ENCODE results near the gene SLC12A4. TPM values are rescaled to one million over a fixed set of nuclear protein-coding genes. Genes with fewer than 3 reads are reported as not detected.
"Not testable (repeated sequence)": the region's sequence is repeated elsewhere in the genome, so short reads cannot be mapped to it uniquely, and the experiment has no call there.

The SLC12A4 gene
- total RNA-seq, 2 experiments from 2014 or later, result 27.1 to 29.5 TPM

DNA sequence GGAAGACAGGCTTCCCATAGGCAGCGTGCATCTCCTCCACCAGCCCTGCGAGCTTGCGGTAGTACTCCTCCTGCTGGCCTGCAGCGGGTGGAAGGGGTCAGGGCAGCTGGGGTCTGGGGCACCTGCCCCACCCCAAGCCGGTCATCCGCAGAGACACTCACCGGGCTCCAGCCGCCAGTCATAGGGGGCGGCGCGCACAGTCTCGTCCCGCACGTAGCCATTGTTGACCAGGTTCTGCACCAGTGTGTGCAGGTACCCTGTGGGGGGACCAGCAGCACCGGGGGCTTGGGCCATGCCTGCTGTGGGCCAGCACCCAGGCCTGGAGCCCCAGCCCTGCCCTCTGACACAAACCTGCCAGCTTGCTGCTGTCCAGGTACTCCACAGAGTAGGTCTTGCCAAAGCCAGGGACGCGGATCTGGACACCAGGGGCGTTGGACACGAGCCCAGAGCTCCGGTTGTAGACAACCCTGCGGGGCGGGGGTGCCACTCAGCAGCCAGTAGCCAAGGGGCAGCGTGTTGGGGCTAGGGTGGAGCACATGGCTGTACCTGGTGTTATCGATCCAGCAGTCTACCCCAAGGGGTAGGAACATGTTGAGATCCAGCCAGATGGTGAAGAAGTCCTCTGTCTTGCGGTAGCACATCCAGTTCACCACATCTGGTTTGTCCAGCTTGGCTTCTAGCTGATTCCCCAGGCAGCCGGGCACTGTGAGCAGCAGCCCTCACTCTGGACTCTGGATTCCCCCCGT, 25.8 kb downstream of the SLC12A4 start:
- no peak for DNase-seq
- Mint-ChIP-seq H3K4me3 (no peak overlapping the region), H3K36me3 (ENCODE audit: low read depth) (peaks cover 16% of the 10 kb centered on the region), H3K27ac (no peak overlapping the region), H3K27me3 (no peaks in the 10 kb centered on the region), H3K9me3 (no peaks in the 10 kb centered on the region), H3K4me1 (peaks cover 31% of the 10 kb centered on the region)
- ChIA-PET CTCF (interaction anchor here (0.8 to 2.1 kb wide), 15 partner anchors 7 to 127 kb away, joined by 3 to 8 read pairs (median 4); partner anchors contain the start of gene DPEP2), POLR2A (no interaction called here)

GRCh38 chr16:67942200-67942509, 26.3 kb downstream of the SLC12A4 start:
- Mint-ChIP-seq H3K27ac (no peak overlapping the region), H3K9me3 (no peaks in the 10 kb centered on the region), H3K4me3 (no peak overlapping the region), H3K36me3 (ENCODE audit: low read depth) (peaks cover 18% of the 10 kb centered on the region), H3K27me3 (no peaks in the 10 kb centered on the region), H3K4me1 (peaks cover 35% of the 10 kb centered on the region)
- DNase-seq, result peak; percentile 50
- CTCF ChIA-PET, result interaction anchor here (0.8 to 2.1 kb wide), 14 partner anchors 9 to 126 kb away, joined by 3 to 8 read pairs (median 4); partner anchors contain the start of gene DPEP2
- POLR2A ChIA-PET, result no interaction called here

DNA sequence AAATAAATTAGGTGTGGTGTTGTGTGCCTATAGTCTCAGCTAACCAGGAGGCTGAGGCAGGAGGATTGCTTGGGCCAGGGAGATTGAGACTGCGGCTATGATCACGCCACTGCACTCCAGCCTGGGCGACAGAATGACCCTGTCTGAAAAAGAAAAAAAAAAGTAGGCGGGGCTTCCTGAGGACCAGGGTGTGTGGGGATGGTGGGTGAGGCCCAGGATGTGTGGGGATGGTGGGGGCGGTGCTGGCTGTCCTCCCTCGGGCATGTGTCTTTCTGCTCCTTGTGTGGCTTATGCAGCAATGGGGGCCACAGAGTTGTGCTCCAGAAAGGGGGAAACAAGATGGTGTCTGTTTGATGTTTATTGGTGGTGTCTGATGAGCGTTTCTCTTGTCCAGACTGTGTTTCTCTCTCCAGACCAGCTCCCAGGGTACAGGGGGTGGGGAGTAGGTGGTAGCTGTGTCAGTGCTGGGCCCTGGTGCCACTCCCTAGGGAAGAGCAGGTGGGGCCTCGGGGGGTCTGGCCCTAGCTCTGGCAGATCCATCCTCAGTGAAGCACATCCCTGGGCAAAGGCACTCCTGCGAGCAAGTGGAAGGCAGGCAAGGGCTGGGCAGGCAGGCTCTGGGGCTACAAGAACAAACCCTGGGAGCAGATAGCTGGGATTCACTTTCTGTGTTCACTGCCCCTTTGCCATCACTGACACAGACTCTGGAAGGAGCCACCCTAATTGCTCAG, 26.8 kb downstream of the SLC12A4 start:
- H3K27ac Mint-ChIP-seq, result peak overlapping the region; percentile 75
- peaks cover 22% of the 10 kb centered on the region for H3K36me3 Mint-ChIP-seq (ENCODE audit: low read depth)
- peaks cover 39% of the 10 kb centered on the region for H3K4me1 Mint-ChIP-seq
- POLR2A ChIA-PET, result no interaction called here
- H3K9me3 Mint-ChIP-seq, result no peaks in the 10 kb centered on the region
- DNase-seq, result no peak
- no peaks in the 10 kb centered on the region for H3K27me3 Mint-ChIP-seq
- CTCF ChIA-PET, result interaction anchor here (0.8 to 2.1 kb wide), 15 partner anchors 9 to 153 kb away, joined by 3 to 9 read pairs (median 4); no protein-coding TSS in a partner anchor
- H3K4me3 Mint-ChIP-seq, result no peak overlapping the region

DNA sequence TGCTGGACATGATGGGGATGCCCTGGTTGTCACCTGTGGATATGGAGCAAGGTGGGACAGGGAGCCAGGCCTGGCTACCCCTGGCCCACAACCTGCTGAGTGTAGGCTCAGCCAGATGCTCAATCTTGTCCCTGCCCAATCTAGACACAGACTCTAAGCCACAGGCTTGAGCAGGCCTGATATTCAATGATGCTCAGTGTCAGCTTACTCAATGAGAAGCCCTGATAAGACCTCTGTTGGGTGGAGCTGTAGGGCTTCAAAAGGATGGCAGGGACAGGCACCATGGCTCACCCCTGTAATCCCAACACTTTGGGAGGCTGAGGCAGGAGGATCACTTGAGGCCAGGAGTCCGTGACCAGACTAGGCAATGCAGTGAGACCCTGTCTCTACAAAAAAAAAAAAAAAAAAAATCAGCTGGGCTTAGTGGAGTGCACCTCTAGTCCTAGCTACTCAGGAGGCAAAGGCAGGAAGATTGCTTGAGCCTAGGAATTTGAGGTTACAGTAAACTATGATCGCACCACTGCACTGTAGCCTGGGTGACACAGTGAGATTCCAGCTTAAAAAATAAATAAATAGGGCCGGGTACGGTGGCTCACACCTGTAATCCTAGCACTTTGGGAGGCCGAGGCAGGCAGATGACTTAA, 27.9 kb downstream of the SLC12A4 start:
- peak overlapping the region; percentile 60 for H3K27ac Mint-ChIP-seq
- H3K4me1 Mint-ChIP-seq, result peaks cover 40% of the 10 kb centered on the region
- no peaks in the 10 kb centered on the region for H3K27me3 Mint-ChIP-seq
- POLR2A ChIA-PET, result no interaction called here
- CTCF ChIA-PET, result interaction anchor here (0.8 to 2.1 kb wide), 8 partner anchors 10 to 154 kb away, joined by 3 to 9 read pairs (median 6); partner anchors contain the start of genes RANBP10 and TSNAXIP1
- no peak overlapping the region for H3K4me3 Mint-ChIP-seq
- peaks cover 27% of the 10 kb centered on the region for H3K36me3 Mint-ChIP-seq (ENCODE audit: low read depth)
- DNase-seq, result no peak
- H3K9me3 Mint-ChIP-seq, result no peaks in the 10 kb centered on the region

- peaks cover 48% of the 10 kb centered on the region for H3K4me1 Mint-ChIP-seq
- H3K4me3 Mint-ChIP-seq, result no peak overlapping the region
- peak; percentile 26 for DNase-seq
- peak overlapping the region; percentile 76 for H3K27ac Mint-ChIP-seq
- no peaks in the 10 kb centered on the region for H3K27me3 Mint-ChIP-seq
- ChIA-PET POLR2A (no interaction called here), CTCF (interaction anchor here (0.9 to 1.9 kb wide), 6 partner anchors 10 to 133 kb away, joined by 3 to 9 read pairs (median 4); partner anchors contain the start of genes RANBP10 and TSNAXIP1)
- no peaks in the 10 kb centered on the region for H3K9me3 Mint-ChIP-seq
- peaks cover 35% of the 10 kb centered on the region for H3K36me3 Mint-ChIP-seq (ENCODE audit: low read depth)
These were observed 28.7 kb downstream of the SLC12A4 start for GRCh38 chr16:67939507-67940445.

- not testable (repeated sequence) for H3K9me3 Mint-ChIP-seq, DNase-seq
- H3K4me3 Mint-ChIP-seq, result peak overlapping the region; percentile 99
These were observed 30.7 kb downstream of the SLC12A4 start for GRCh38 chr16:67937713-67938112.

GRCh38 chr16:67936880-67937605, 31.4 kb downstream of the SLC12A4 start:
- H3K4me1 Mint-ChIP-seq, result peaks cover 57% of the 10 kb centered on the region
- CTCF ChIA-PET, result interaction anchor here (0.7 to 4.0 kb wide), 7 partner anchors 47 to 416 kb away, joined by 3 to 23 read pairs (median 4); partner anchors contain the start of gene CARMIL2
- H3K4me3 Mint-ChIP-seq, result peak overlapping the region; percentile 99
- peak; percentile 93 for DNase-seq
- H3K27me3 Mint-ChIP-seq, result no peaks in the 10 kb centered on the region
- H3K27ac Mint-ChIP-seq, result peak overlapping the region; percentile 93
- no peaks in the 10 kb centered on the region for H3K9me3 Mint-ChIP-seq
- POLR2A ChIA-PET, result no interaction called here
- peaks cover 52% of the 10 kb centered on the region for H3K36me3 Mint-ChIP-seq (ENCODE audit: low read depth)

More at GRCh38 chr16:67937713-67938112, 30.7 kb downstream of the SLC12A4 start:
- H3K27ac Mint-ChIP-seq, result peak overlapping the region; percentile 93
- POLR2A ChIA-PET, H3K27me3 Mint-ChIP-seq: not testable (repeated sequence)
- CTCF ChIA-PET, result interaction anchor here (0.7 to 4.0 kb wide), 6 partner anchors 9 to 416 kb away, joined by 3 to 23 read pairs (median 4); partner anchors contain the start of gene CARMIL2
- H3K36me3 Mint-ChIP-seq (ENCODE audit: low read depth), result peaks cover 48% of the 10 kb centered on the region
- peaks cover 59% of the 10 kb centered on the region for H3K4me1 Mint-ChIP-seq

- ChIA-PET POLR2A (interaction anchor here (0.6 to 1.2 kb wide), 2 partner anchors 44 to 455 kb away, joined by 3 to 6 read pairs; partner anchors contain the start of gene PSKH1), CTCF (interaction anchor here (0.7 to 4.0 kb wide), 12 partner anchors 7 to 415 kb away, joined by 3 to 23 read pairs (median 3); partner anchors contain the start of gene PSKH1)
- Mint-ChIP-seq H3K4me3 (peak within 1 kb of the TSS; percentile 99), H3K9me3 (no peaks in the 10 kb centered on the region), H3K36me3 (ENCODE audit: low read depth) (peaks cover 50% of the 10 kb centered on the region), H3K27me3 (no peaks in the 10 kb centered on the region), H3K27ac (peak within 1 kb of the TSS; percentile 93), H3K4me1 (peaks cover 50% of the 10 kb centered on the region)
- no peak for DNase-seq
These were observed 32.1 kb downstream of the SLC12A4 start, which contains the start of gene PSMB10 for GRCh38 chr16:67936124-67936879. TSS of gene PSMB10 (minus strand) at chr16:67936850. CDS start at chr16:67936749, 101 bp downstream.

DNA sequence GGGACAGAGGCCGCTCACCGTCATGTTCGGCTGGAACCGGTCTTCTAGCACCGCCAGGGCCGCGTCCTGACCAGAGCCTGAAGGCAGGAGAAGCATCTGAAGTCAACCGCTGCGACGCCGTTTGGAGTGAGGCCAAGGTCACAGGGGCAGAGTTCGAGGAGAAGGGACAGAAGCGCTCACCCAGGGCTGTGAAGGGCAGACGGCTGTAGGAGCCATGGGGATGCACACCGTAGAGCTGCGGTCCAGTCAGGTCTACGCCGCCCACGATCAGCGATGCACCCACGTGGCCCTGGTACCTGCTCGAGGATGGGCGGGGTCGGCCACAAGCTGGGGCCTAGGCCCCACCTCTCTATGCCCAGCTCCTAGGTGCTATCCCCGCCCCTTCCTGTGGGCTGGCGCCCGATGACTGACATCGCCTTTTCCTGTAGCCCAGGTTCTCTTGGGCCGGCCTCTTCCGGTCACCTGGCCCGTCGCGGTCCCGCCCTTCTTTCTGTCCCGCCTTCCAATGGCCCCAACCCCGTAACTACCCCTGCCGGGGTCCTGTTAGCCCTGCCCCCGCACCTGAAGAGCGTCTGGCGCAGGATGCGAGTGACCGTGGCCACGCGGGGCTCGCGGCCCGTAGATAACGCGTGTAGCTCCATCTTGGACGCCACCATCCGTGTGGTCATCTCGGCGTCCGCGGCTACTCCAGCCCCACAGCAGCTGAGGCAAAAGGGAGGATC, 32.9 kb downstream of the SLC12A4 start:
- H3K27ac Mint-ChIP-seq, result peak overlapping the region; percentile 93
- peaks cover 45% of the 10 kb centered on the region for H3K4me1 Mint-ChIP-seq
- POLR2A ChIA-PET, result interaction anchor here (0.6 to 1.2 kb wide), 2 partner anchors 43 to 454 kb away, joined by 3 to 6 read pairs; partner anchors contain the start of gene PSKH1
- DNase-seq, result peak; percentile 97
- peaks cover 53% of the 10 kb centered on the region for H3K36me3 Mint-ChIP-seq (ENCODE audit: low read depth)
- no peaks in the 10 kb centered on the region for H3K9me3 Mint-ChIP-seq
- peak overlapping the region; percentile 99 for H3K4me3 Mint-ChIP-seq
- CTCF ChIA-PET, result interaction anchor here (0.6 to 4.0 kb wide), 17 partner anchors 8 to 415 kb away, joined by 3 to 23 read pairs (median 3); partner anchors contain the start of gene PSKH1
- H3K27me3 Mint-ChIP-seq, result no peaks in the 10 kb centered on the region

DNA sequence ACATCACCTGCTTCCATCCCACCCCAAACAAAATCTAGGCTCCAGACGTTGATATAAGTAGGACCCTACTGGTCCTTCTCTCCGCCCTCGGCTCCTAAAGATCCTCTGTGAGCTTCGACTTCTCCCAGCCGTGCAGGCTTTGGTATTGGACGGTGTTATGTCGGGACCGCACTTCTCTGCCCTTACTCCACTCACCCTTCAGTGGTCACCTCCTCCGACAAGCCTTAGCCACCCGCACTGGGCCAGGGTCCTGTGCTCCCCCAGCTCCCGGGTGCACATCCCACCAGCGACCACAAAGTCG, 33.4 kb downstream of the SLC12A4 start:
- Mint-ChIP-seq H3K27ac (peak overlapping the region; percentile 93), H3K4me1 (peaks cover 40% of the 10 kb centered on the region), H3K4me3 (peak overlapping the region; percentile 99), H3K27me3 (no peaks in the 10 kb centered on the region), H3K36me3 (ENCODE audit: low read depth) (peaks cover 52% of the 10 kb centered on the region), H3K9me3 (no peaks in the 10 kb centered on the region)
- CTCF ChIA-PET, result interaction anchor here (0.6 to 4.0 kb wide), 14 partner anchors 8 to 414 kb away, joined by 3 to 23 read pairs (median 3); partner anchors contain the start of gene PSKH1
- no peak for DNase-seq
- POLR2A ChIA-PET, result interaction anchor here (1.2 kb wide), 1 partner anchor 42 kb away, joined by 6 read pairs; the partner anchor contains the start of gene PSKH1
